HG02870 (cell line): ENCODE results near the gene BUD23.

Experiments used
- ATAC-seq: cut with Tn5 transposase; IDR thresholded peaks from one replicate; pipeline ENCODE4 v1.9.1; 2021; ENCODE audit warnings: mild to moderate bottlenecking, moderate library complexity; ENCODE audit not compliant: unreplicated experiment

Gene BUD23

DNA sequence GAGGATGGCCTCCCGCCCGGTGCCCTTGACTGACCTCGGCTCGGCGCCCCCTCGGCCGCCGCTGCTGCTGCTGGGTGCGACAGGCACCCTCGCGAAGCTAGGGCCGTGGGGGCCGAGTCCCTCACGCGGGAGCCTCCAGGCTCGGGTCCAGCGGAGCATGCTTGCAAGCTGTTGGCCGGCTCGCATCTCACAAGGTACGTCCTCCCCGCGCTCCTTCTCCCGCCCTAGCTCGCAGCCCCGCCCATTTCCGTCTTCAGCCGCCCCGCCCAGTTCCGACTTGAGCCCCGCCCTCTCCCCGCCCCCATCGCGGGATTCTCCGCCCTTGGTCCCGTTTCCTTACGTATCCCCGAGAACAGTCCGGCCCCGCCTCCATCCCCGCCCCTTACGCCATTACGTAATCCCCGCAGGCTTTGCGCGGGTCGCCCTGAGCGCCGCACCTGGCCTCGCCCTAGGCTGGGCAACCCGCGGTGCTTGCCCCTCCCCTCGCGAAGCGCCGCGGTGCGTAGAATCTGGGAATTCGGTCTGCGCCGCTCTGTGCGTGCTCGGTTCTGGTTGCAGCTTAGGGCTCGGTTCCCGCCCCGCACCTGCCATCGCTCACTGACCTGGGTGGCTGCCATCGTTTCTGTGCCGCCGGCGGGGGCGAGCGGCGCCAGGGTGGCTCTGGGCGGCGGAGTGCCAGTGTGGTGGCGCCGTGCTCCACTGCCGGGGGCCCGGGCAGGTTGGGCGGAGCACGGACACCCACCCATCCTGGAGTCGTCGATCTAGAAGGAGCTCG lies 55.4 kb downstream of the BUD23 start, which contains the start of gene ABHD11:
Gene ABHD11 (minus strand): TSS at position 191 of the 775 bp plus-strand sequence. CDS start 32 bp downstream, at position 159.
- ATAC-seq: peak; percentile 82

DNA sequence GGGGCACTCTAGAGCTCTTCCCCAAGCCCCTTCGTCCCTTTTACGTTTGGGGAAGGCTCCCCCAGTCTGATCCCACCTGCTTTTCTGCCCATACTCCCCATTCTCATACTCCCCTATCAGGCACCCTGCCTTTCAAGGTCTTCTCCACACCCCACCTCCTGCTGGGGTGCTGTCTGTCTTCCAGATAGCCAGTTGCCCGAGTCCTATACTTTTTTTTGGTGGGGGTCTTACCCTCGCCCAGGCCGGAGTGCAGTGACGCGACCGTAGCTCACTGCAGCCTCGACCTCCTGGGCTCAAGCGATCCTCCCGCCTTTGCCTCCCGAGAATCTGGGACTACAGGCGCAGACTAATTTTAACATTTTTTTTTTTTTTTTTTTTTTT lies 56.0 kb downstream of the BUD23 start:
- ATAC-seq: no peak

DNA sequence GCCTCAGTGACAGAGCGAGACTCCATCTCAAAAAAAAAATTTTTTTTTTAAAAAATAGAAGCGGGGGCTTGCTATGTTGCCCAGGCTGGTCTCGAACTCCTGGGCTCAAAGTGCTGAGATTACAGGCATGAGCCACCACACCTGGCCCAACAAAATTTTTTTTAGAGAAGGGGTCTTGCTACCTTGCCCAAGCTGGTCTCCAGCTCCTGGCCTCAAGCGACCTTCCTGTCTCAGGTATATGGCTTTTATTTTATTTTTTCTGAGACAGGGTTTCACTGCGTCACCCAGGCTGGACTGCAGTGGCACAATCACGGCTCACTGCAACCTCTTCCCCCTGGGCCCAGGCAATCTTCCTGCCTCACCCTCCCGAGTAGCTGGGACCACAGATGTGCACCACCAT lies 56.8 kb downstream of the BUD23 start:
- ATAC-seq: no peak

DNA sequence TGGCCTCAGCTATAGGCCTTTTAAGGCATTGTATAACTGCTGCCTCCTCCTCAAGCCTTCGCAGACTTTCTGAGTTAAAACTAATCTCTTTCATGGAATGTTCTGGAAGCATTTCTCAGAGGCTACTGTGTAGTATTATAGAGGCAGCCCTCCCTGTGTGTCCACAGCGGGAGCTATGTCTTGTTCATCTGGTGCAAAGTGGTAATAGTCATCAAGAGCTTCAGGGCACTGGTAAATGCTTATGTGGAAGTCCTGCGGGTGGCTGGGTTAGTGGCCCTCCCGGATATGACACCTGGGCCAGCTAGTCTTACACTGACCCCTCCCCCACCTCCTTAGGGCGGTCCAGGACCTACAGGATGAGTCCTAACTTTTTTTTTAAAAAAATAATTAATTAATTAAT lies 57.4 kb downstream of the BUD23 start:
- ATAC-seq: no peak

DNA sequence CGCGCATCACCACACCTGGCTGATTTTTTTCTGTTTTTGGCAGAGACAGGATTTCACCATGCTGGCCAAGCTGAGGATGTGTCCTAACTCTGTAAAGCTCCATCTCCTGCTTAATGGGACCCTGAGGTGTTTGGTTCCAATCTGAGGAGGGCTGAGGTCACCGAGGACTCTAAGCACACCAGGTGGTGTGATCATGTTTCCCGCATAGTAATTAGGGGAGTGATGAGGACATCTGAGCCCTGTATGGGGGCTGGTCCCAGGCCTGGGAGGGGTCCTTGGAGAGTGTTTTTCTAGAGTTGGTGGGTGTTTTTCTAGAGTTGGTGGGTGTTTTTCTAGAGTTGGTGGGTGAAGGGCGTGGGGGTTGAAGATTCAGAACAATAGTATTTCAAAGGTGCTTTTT lies 58.2 kb downstream of the BUD23 start:
- no peak for ATAC-seq

DNA sequence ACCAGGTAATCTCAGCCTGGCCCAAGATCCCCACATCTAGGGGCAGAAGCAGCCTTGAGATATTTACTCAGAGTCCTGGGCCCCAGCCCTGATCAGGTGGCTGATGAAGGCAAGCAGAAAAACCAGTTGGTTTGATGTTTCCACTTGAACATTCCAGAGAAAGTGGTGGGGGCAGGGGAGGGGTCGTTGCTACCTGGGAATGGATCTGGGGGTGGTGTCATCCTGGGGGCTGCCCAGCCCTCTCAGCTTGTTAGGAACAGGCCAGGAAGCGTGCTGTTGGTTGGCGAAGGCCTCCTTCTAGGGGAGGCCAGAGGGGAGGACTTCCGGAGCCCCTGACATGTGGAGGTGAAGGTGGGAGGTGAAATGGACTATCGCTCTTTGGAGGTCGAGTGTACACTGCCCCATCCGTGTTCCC lies 58.9 kb downstream of the BUD23 start:
- ATAC-seq: no peak

DNA sequence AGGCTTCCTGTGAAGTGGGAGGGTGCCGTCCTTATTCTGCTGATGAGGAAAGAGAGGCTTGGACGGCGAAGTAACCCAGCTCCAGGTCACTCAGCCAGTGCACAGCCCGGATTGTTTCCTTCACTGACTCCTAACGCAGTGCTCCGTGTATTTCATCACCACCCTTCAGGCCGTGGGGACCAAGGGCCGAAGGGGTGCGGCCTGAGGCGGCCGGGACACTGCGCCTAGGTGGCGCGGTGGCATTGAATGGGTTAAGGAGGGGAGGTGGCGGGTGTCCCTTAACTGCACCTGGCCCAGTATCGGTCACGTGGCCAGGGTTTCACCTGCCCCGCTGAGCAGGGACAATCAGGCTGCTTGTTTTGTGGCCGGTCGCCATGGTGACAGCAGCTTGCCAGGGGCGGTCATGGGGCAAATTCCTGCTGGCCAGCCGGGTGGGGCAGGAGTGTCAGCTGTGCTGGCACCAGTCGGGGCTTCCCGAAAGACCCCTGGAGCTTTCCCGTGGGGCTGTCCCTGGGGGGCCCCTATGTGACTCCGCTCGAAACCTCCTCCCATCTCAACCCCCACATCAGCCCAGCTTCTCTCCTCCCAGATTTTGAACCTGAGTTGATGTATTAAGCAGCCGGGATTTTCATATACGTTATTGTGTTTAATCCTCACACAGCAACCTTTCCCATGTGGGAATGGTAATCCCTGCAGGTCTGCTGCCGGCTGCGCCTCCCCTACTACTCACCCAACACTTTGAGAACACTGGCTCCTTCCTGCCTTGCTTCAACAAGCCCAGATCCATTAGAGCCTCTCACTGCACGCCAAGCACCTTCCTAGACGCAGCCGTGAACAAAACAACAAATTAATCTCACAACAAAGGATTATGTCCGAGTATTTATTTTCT lies 59.6 kb downstream of the BUD23 start:
- no peak for ATAC-seq

DNA sequence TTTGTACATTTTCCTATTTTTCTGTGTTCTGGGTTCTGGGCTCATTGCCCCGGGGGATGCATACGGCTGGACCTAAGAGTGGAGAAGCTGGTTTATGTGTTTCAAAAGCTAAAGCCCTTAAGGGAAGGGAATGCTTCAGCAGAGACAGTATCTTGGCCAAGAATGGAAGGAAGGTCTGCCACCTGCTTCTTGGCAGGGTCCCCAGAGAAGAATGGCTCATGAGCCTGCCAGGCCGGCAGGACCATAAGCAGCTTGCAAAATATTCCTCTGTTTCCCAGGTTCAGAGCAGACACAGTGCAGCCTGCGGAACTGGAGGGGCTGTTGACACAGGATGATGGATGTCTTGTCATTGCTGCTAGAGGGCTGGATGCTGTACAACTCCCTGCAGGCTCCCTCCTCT lies 63.0 kb downstream of the BUD23 start:
- no peak for ATAC-seq
